GM23248 (cell line): ENCODE data around the gene BCKDHB. TPM values are rescaled to one million over a fixed set of nuclear protein-coding genes. Genes with fewer than 3 reads are reported as not detected.

Experiments
- DNase-seq: peaks from one replicate; pipeline ENCODE4 v3.0.0-alpha.2; 2015
- H2AFZ ChIP-seq: fragments of 200-600 bp; sonication (generic); 2 replicates; pipeline ENCODE4 v1.6.1; 2016; ENCODE audit warnings: antibody characterized with exemption
- H3F3A ChIP-seq: fragments of 200-600 bp; sonication (generic); 2 replicates; pipeline ENCODE4 v1.6.1; 2016; ENCODE audit warnings: mild to moderate bottlenecking, antibody characterized with exemption, mixed run types; ENCODE audit not compliant: insufficient read depth
- H3K27ac ChIP-seq: fragments of 200-600 bp; sonication (generic); 2 replicates; pipeline ENCODE4 v1.5.1; 2016; ENCODE audit warnings: mild to moderate bottlenecking
- H3K27me3 ChIP-seq: fragments of 200-600 bp; sonication (generic); replicated peaks from 2 replicates; pipeline ENCODE4 v1.6.1; 2016; ENCODE audit warnings: mild to moderate bottlenecking; ENCODE audit not compliant: insufficient read depth
- H3K36me3 ChIP-seq: fragments of 200-600 bp; sonication (generic); 2 replicates; pipeline ENCODE4 v1.6.1; 2016; ENCODE audit warnings: low read depth, mild to moderate bottlenecking
- H3K4me1 ChIP-seq: fragments of 200-600 bp; sonication (generic); 2 replicates; pipeline ENCODE4 v1.6.1; 2016; ENCODE audit warnings: mild to moderate bottlenecking; ENCODE audit not compliant: insufficient read depth
- H3K4me2 ChIP-seq: fragments of 200-600 bp; sonication (generic); one replicate; pipeline ENCODE4 v1.6.1; 2016; ENCODE audit warnings: mild to moderate bottlenecking; ENCODE audit not compliant: unreplicated experiment
- H3K4me3 ChIP-seq: fragments of 200-600 bp; sonication (generic); 2 replicates; pipeline ENCODE4 v1.5.1; 2016; ENCODE audit warnings: mild to moderate bottlenecking
- H3K79me2 ChIP-seq: fragments of 200-600 bp; sonication (generic); 2 replicates; pipeline ENCODE4 v1.6.1; 2016; ENCODE audit warnings: mild to moderate bottlenecking; ENCODE audit not compliant: insufficient read depth
- H3K9ac ChIP-seq: fragments of 200-600 bp; sonication (generic); 2 replicates; pipeline ENCODE4 v1.6.1; 2016; ENCODE audit warnings: mild to moderate bottlenecking
- H3K9me2 ChIP-seq: fragments of 200-600 bp; sonication (generic); 2 replicates; pipeline ENCODE4 v1.6.1; 2016; ENCODE audit warnings: mixed run types, mild to moderate bottlenecking, moderate library complexity; ENCODE audit not compliant: insufficient read depth
- H3K9me3 ChIP-seq: fragments of 200-600 bp; sonication (generic); one replicate; pipeline ENCODE4 v1.6.1; 2017; ENCODE audit warnings: low read depth
- H4K20me1 ChIP-seq: fragments of 200-600 bp; sonication (generic); 2 replicates; pipeline ENCODE4 v1.6.0; 2016; ENCODE audit not compliant: insufficient read depth
- EZH2 ChIP-seq: fragments of 200-600 bp; sonication (generic); IDR thresholded peaks from 2 replicates; pipeline ENCODE4 v1.6.1; 2018; ENCODE audit warnings: antibody characterized with exemption, mild to moderate bottlenecking; ENCODE audit not compliant: insufficient read depth, poor library complexity, severe bottlenecking
- EZH2phosphoT487 ChIP-seq: fragments of 200-600 bp; sonication (generic); IDR thresholded peaks from 2 replicates; pipeline ENCODE4 v1.6.1; 2018; ENCODE audit warnings: antibody characterized with exemption, moderate library complexity, mild to moderate bottlenecking, low read depth; ENCODE audit not compliant: insufficient read depth
- WGBS, 2 experiments: methylation state at CpG; one replicate each; pipeline ENCODE4 v1.1.6; 2015 to 2017; ENCODE audit warnings: low lambda C conversion rate in 2 of 2, low coverage in 1 of 2; ENCODE audit errors: missing lambda C conversion rate in 2 of 2; 5-methylcytosine and 5-hydroxymethylcytosine counted together
- in situ Hi-C: fragments of 300-500 bp; cut with MboI; formaldehyde crosslinking; loops from 2 replicates; pipeline ENCODE4 v1.15.0; 2020
- polyA plus RNA-seq: library from polyadenylated mRNA; unstranded; fragments of >200 nt; fragmentation: Nextera tagmentation; extraction: Ambion mirVana; gene quantifications from 2 replicates; pipeline ENCODE4 v1.2.1, GENCODE V29; 2016
- total RNA-seq: library from RNA; depleted of rRNA; stranded (reverse); fragments of >200 nt; shearing (Covaris generic); gene quantifications from 2 replicates; pipeline ENCODE4 v1.2.3, GENCODE V29; 2014

BCKDHB gene
- total and polyA plus RNA-seq, 2 experiments from 2014 or later: 18.4 to 33.8 TPM

DNA sequence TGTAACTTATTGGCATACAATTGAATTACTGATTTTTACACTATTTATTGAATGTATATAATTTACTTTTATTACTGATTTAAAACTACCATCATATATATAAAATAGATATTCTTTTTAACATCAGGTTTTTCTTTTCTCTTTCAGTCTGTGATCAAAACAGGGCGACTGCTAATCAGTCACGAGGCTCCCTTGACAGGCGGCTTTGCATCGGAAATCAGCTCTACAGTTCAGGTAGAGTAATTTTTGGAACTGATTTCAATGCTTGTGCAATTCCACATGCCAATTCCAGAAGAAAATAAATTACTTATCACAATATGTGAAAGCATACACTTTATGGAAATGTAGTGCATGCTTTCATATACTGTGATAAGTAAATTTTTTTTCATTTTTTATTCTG lies 166.5 kb downstream of the BCKDHB start:
- in situ Hi-C loops: no loop called here
- TF ChIP-seq EZH2phosphoT487 (no peak), EZH2 (no peak)
- Histone ChIP-seq H3K4me1 (peaks cover 4% of the 10 kb centered on the region), H3K4me2 (no peak overlapping the region), H3K36me3 (no peaks in the 10 kb centered on the region), H3K27me3 (no peaks in the 10 kb centered on the region), H3K9me2 (no peaks in the 10 kb centered on the region), H3K9me3 (no peaks in the 10 kb centered on the region), H3K4me3 (no peak overlapping the region), H4K20me1 (no peaks in the 10 kb centered on the region), H3F3A (no peaks in the 10 kb centered on the region), H3K9ac (no peak overlapping the region), H3K79me2 (no peaks in the 10 kb centered on the region), H2AFZ (no peak overlapping the region), H3K27ac (no peak overlapping the region)
- DNase-seq: no peak
- 99 to 100% methylated on average over 4 of the region's 4 CpGs for WGBS, 2 experiments

DNA sequence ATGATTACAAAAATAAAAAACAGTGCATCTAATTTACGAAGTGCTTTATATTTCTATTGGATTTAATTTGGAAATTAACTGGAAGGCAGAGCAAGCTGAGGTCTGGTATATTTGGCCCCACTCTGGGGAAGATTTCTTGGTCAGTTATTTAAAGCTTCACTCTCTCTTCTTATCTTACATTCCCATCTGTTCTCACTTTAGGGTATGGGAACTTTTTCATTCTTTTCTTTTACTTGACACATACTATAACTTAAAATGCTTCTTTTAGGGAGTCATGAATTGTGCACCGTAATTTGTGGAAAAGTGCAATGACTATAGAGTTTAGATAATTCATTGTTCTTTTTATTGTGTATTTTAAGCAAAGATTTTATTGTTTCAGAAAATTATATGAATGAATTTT lies 170.4 kb downstream of the BCKDHB start:
- Histone ChIP-seq H3K27ac (no peak overlapping the region), H3K9ac (no peak overlapping the region), H3K79me2 (no peaks in the 10 kb centered on the region), H3F3A (no peaks in the 10 kb centered on the region), H3K9me3 (no peaks in the 10 kb centered on the region), H3K9me2 (no peaks in the 10 kb centered on the region), H3K36me3 (no peaks in the 10 kb centered on the region), H3K4me1 (peaks cover 13% of the 10 kb centered on the region), H3K4me2 (no peak overlapping the region), H3K27me3 (no peaks in the 10 kb centered on the region), H2AFZ (no peak overlapping the region), H3K4me3 (no peak overlapping the region), H4K20me1 (no peaks in the 10 kb centered on the region)
- DNase-seq: peak; percentile 2
- WGBS, 2 experiments: 82% methylated on average over 2 of the region's 2 CpGs
- in situ Hi-C loops: no loop called here
- TF ChIP-seq EZH2phosphoT487: no peak
- TF ChIP-seq EZH2: no peak

- in situ Hi-C loops: no loop called here
Measured at GRCh38 chr6:80277501-80277900, 171.0 kb downstream of the BCKDHB start.

GRCh38 chr6:80280262-80281010 lies 174.0 kb downstream of the BCKDHB start:
- 64 to 66% methylated on average over 2 of the region's 2 CpGs for WGBS, 2 experiments
- peaks cover 13% of the 10 kb centered on the region for H3K4me1 ChIP-seq
- no peaks in the 10 kb centered on the region for H3F3A ChIP-seq
- H3K4me3 ChIP-seq: no peak overlapping the region
- H3K79me2 ChIP-seq: no peaks in the 10 kb centered on the region
- no peaks in the 10 kb centered on the region for H4K20me1 ChIP-seq
- no peaks in the 10 kb centered on the region for H3K36me3 ChIP-seq
- no peak for TF ChIP-seq EZH2phosphoT487
- H3K9me2 ChIP-seq: peaks cover 5% of the 10 kb centered on the region; the same call in 1 of the 2 replicates
- no peak overlapping the region for H3K9ac ChIP-seq
- no peak overlapping the region for H3K27ac ChIP-seq
- H2AFZ ChIP-seq: no peak overlapping the region
- H3K9me3 ChIP-seq: no peaks in the 10 kb centered on the region
- H3K4me2 ChIP-seq: no peak overlapping the region
- in situ Hi-C loops: no loop called here
- no peaks in the 10 kb centered on the region for H3K27me3 ChIP-seq
- DNase-seq: peak; percentile 53

More at GRCh38 chr6:80277501-80277900, 171.0 kb downstream of the BCKDHB start:
- Histone ChIP-seq H2AFZ (no peak overlapping the region), H3K36me3 (no peaks in the 10 kb centered on the region), H3K9me2 (no peaks in the 10 kb centered on the region), H3K4me2 (no peak overlapping the region), H3F3A (no peaks in the 10 kb centered on the region), H3K9ac (no peak overlapping the region), H3K27me3 (no peaks in the 10 kb centered on the region), H3K4me3 (no peak overlapping the region), H3K27ac (no peak overlapping the region), H3K4me1 (peaks cover 13% of the 10 kb centered on the region), H4K20me1 (no peaks in the 10 kb centered on the region), H3K9me3 (no peaks in the 10 kb centered on the region), H3K79me2 (no peaks in the 10 kb centered on the region)
- DNase-seq: no peak
- WGBS, 2 experiments: 85 to 92% methylated on average over 1 of the region's 1 CpG
- TF ChIP-seq EZH2phosphoT487: no peak
- no peak for TF ChIP-seq EZH2
